K562 (cell line): ENCODE measurements around the gene RHOT1. TPM values are rescaled to one million over a fixed set of nuclear protein-coding genes. Genes with fewer than 3 reads are reported as not detected.

Experiments used
- ATAC-seq: fragments of 200-7000 bp; cut with Tn5 transposase; 3 replicates; pipeline ENCODE4 v1.9.1; 2020; ENCODE audit warnings: moderate library complexity
- BruUV-seq: library from RNA; stranded (reverse); fragments of 400-500 nt; replicated peaks from 2 replicates; lab custom pipeline; 2021; lab: Mats Ljungman, UMichigan
- CTCF ChIA-PET: fragments of 300-600 bp; formaldehyde crosslinking; extraction: SDS; loops from one replicate; lab custom pipeline; 2021; ENCODE audit warnings: low intra/inter-chr PET ratio; lab: Yijun Ruan, JAX
- POLR2A ChIA-PET: fragments of 300-600, 350-650 bp; sonication (Branson Sonifier 250); formaldehyde crosslinking; extraction: SDS; loops from one replicate; lab custom pipeline; 2021; ENCODE audit warnings: antibody characterized with exemption, inconsistent platforms; lab: Yijun Ruan, JAX
- DNase-seq, 4 experiments: peaks; one replicate each; pipeline versions ENCODE4 v3.0.0 to v3.0.0-alpha.2; 2011 to 2018; ENCODE audit warnings: low spot score in 3 of 4, mixed read lengths in 3 of 4; ENCODE audit errors: extremely low read depth in 1 of 4
- FAIRE-seq: peaks from 2 replicates; lab custom pipeline; 2011; peaks lifted over from hg19 to GRCh38; lab: Jason Lieb, UNC
- H2AFZ ChIP-seq: 2 replicates; pipeline ENCODE4 v1.6.0; 2011; ENCODE audit warnings: low read depth, low read length, control low read depth, inconsistent platforms
- H3K27ac ChIP-seq: fragments of 200-600 bp; 3 replicates; pipeline ENCODE4 v1.8.0; 2011; ENCODE audit warnings: low read depth, mild to moderate bottlenecking, control low read depth, inconsistent platforms, low read length, moderate library complexity, mixed read lengths; ENCODE audit errors: extremely low read depth
- H3K27me3 ChIP-seq, 2 experiments: fragments of 300-600 bp in 1 of 2; 2 replicates in 1 of 2; 3 replicates in 1 of 2; pipeline versions ENCODE4 v1.6.0 to v1.8.0; 2011; ENCODE audit warnings: inconsistent platforms in 2 of 2, low read length in 2 of 2, mild to moderate bottlenecking in 1 of 2, mixed read lengths in 1 of 2, moderate library complexity in 1 of 2; ENCODE audit not compliant: control insufficient read depth in 2 of 2, insufficient read depth in 2 of 2
- H3K36me3 ChIP-seq: fragments of 300-600 bp; 3 replicates; pipeline ENCODE4 v1.8.0; 2011; ENCODE audit warnings: mild to moderate bottlenecking, low read length, inconsistent platforms; ENCODE audit not compliant: control insufficient read depth, insufficient read depth
- H3K4me1 ChIP-seq, 2 experiments: fragments of 200-600 bp in 1 of 2; replicated peaks in 1 of 2; 2 replicates in 1 of 2; 3 replicates in 1 of 2; pipeline versions ENCODE4 v1.5.1 to v1.8.0; 2011; ENCODE audit warnings: inconsistent platforms in 2 of 2, low read length in 2 of 2, mild to moderate bottlenecking in 1 of 2, mixed read lengths in 1 of 2, moderate library complexity in 1 of 2; ENCODE audit not compliant: control insufficient read depth in 2 of 2, insufficient read depth in 2 of 2
- H3K4me2 ChIP-seq: 2 replicates; pipeline ENCODE4 v1.6.1; 2011; ENCODE audit warnings: low read length, control low read depth, inconsistent platforms, mixed read lengths; ENCODE audit not compliant: insufficient read depth
- H3K4me3 ChIP-seq: fragments of 200-600 bp; sonication (generic), shearing (Covaris generic); 2 replicates; pipeline ENCODE4 v1.5.1; 2016; ENCODE audit warnings: control low read depth, inconsistent platforms
- H3K79me2 ChIP-seq: fragments of 200-600 bp; 3 replicates; pipeline ENCODE4 v1.8.0; 2011; ENCODE audit warnings: low read length, inconsistent platforms; ENCODE audit not compliant: control insufficient read depth, insufficient read depth
- H3K9ac ChIP-seq, 2 experiments: 2 replicates each; pipeline versions ENCODE4 v1.6.0 to v1.6.1; 2011; ENCODE audit warnings: low read depth in 2 of 2, low read length in 2 of 2, control low read depth in 1 of 2, inconsistent platforms in 1 of 2, mild to moderate bottlenecking in 1 of 2, mixed read lengths in 1 of 2; ENCODE audit not compliant: insufficient read depth in 1 of 2
- H3K9me1 ChIP-seq: one replicate; pipeline ENCODE4 v1.6.0; 2011; ENCODE audit warnings: inconsistent platforms, mild to moderate bottlenecking, low read length, moderate library complexity; ENCODE audit not compliant: control insufficient read depth, insufficient read depth
- H3K9me3 ChIP-seq: replicated peaks from 2 replicates; pipeline ENCODE4 v1.5.1; 2011; ENCODE audit warnings: low read depth, low read length, inconsistent platforms; ENCODE audit not compliant: control insufficient read depth, insufficient read depth
- H4K20me1 ChIP-seq: replicated peaks from 2 replicates; pipeline ENCODE4 v1.6.1; 2011; ENCODE audit warnings: low read length, inconsistent platforms, mixed read lengths; ENCODE audit not compliant: control insufficient read depth, insufficient read depth
- ETV1 ChIP-seq: fragments of 450-650 bp; conservative IDR thresholded peaks from 2 replicates; pipeline ENCODE4 v1.6.1; 2016; ENCODE audit warnings: missing genetic modification characterization, control low read depth, low read depth, missing compliant biosample characterization
- KHSRP ChIP-seq: fragments of 450-650 bp; IDR thresholded peaks from 2 replicates; pipeline ENCODE4 v1.6.1; 2017
- NFE2 ChIP-seq: IDR thresholded peaks from 2 replicates; pipeline ENCODE4 v1.6.1; 2014; ENCODE audit warnings: antibody characterized with exemption, low read depth
- SRSF9 ChIP-seq: fragments of 200-400 bp; formaldehyde crosslinking; IDR thresholded peaks from 2 replicates; pipeline ENCODE4 v1.6.1; 2017; ENCODE audit warnings: low read depth, low read length, borderline replicate concordance
- ZKSCAN8 ChIP-seq: fragments of 200-800 bp; sonication (Bioruptor generic); IDR thresholded peaks from 2 replicates; pipeline ENCODE4 v1.6.1; 2016; ENCODE audit warnings: missing genetic modification characterization, missing compliant biosample characterization
- WGBS: fragments of 100-300 bp; shearing (Covaris generic); methylation state at CpG from one replicate; pipeline ENCODE4 v1.1.6; 2016; ENCODE audit warnings: low coverage, mixed read lengths; ENCODE audit not compliant: insufficient coverage; ENCODE audit errors: missing lambda C conversion rate; 5-methylcytosine and 5-hydroxymethylcytosine counted together
- in situ Hi-C: fragments of 300-500 bp; cut with MboI; formaldehyde crosslinking; loops from 4 replicates; pipeline ENCODE4 v1.15.0; 2018; ENCODE audit warnings: inconsistent platforms, mixed read lengths
- intact Hi-C: fragments of 100-400 bp; cut with micrococcal nuclease; formaldehyde crosslinking; loops from 2 replicates; pipeline ENCODE4 v1.14.2; 2022
- polyA plus RNA-seq, 8 experiments: library from polyadenylated mRNA; depleted of rRNA in 4 of 8; stranded (reverse) in 5 of 8; unstranded in 3 of 8; fragments of >200 nt; fragmentation: Nextera tagmentation in 2 of 8; fragmentation: Illumina TruSeq in 1 of 8; extraction: Ambion mirVana in 2 of 8; extraction: Trizol in 1 of 8; gene quantifications; 2 replicates each; pipeline versions ENCODE4 v1.2.1 to v1.2.3, GENCODE V29; 2011 to 2014; ENCODE audit warnings: inconsistent platforms in 1 of 8, missing spikeins in 1 of 8
- total RNA-seq, 7 experiments: library from RNA; depleted of rRNA in 6 of 7; stranded (reverse); fragments of >200 nt in 6 of 7; fragmentation: Illumina TruSeq in 2 of 7; extraction: Trizol in 2 of 7; gene quantifications; 2 replicates each; pipeline versions ENCODE4 v1.2.1 to v1.2.3, GENCODE V29; 2011 to 2021; ENCODE audit warnings: low replicate concordance in 1 of 7

RHOT1 gene
- total and polyA plus RNA-seq, 9 of the 15 experiments (the other 6 are each of a cell fraction or from before 2014, with no cell fraction given) = 23.0 to 101 (median 32.2) TPM

DNA sequence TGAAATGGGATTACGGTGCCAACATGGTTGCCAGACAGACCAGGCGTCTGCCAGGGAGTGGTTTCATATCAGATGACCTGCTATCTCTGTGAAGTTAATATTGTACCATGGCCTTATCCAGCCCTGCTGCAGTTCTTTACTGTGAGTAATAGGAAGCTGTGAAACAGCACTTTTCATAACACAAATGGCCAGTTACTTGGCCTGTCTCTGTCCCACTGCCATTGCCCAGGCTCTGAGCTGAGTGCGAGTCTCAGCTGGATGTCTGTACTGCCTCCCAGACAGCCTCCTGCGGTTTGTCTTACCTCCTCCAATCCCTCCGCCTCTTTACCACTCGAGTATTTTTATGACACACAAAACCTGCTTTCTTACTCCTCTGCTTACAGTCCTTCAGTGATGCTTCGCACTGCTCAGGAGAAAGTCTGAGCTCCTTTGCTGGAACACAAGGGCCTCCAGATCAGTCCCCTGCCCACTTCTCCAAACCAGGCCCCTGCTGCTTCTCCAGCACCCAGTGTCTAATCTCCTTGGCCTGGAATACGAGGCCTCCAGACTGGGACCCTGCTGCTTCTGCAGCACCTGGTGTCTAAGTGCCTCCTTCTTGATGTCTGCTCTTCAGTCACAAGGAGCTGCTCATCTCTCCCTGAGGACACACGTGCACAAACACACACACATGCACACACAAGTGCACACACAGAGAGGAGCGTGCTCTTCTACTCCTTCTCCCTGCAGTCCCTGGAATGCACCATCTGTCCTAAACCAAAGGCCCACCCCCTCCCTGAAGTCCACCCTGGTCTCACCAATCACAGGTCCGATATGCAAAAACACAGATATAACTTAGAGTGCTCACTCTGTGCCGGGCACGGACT lies 17.1 kb upstream of the RHOT1 start:
- FAIRE-seq (no peak), DNase-seq (no peak), ATAC-seq (no peak)
- no TSS peak for BruUV-seq
- Histone ChIP-seq H2AFZ (peak overlapping the region; percentile 42), H3K79me2 (0 out of 3 replicates have a peak, but pooled peaks cover 5% of the 10 kb centered on the region), H3K4me1 (peaks cover 14 to 15% of the 10 kb centered on the region in 2 experiments; a peak in 4 of 5 replicates), H3K36me3 (no peaks in the 10 kb centered on the region), H3K9ac (peak overlapping the region in 1 of 2 experiments; percentile 72; a peak in 1 of 4 replicates), H3K27ac (no peak overlapping the region), H3K9me1 (no peaks in the 10 kb centered on the region), H4K20me1 (no peaks in the 10 kb centered on the region), H3K4me3 (no peak overlapping the region), H3K4me2 (no peak overlapping the region), H3K9me3 (no peaks in the 10 kb centered on the region), H3K27me3 (peaks cover under 1 to 8% of the 10 kb centered on the region in 2 experiments; a peak in 3 of 5 replicates)
- ChIA-PET POLR2A (interaction anchor here (0.6 to 1.5 kb wide), 5 partner anchors 14 to 119 kb away, joined by 3 to 6 read pairs (median 3); no protein-coding TSS in a partner anchor), CTCF (interaction anchor here (0.6 kb wide), 1 partner anchor 118 kb away, joined by 3 read pairs; the partner anchor contains the start of gene LRRC37B)
- in situ Hi-C loops (loop anchor here (5.0 kb wide), 1 partner anchor 118 kb away; the partner anchor contains the start of gene LRRC37B), intact Hi-C loops (no loop called here)
- WGBS = 50% methylated on average over 13 of the region's 13 CpGs
- TF ChIP-seq ZKSCAN8 (no peak), NFE2 (peak; percentile 42), SRSF9 (no peak), KHSRP (no peak), ETV1 (tag) (no peak)
